D721Med (cell line): Measurements from ENCODE around the gene LZIC.

ENCODE experiments used
- DNase-seq: peaks from one replicate; pipeline ENCODE4 v3.0.0; 2011; ENCODE audit warnings: low spot score; ENCODE audit not compliant: insufficient read length
- FAIRE-seq: peaks from 2 replicates; lab custom pipeline; 2011; peaks lifted over from hg19 to GRCh38; lab: Jason Lieb, UNC
- CTCF ChIP-seq: IDR thresholded peaks from 2 replicates; pipeline ENCODE4 v1.5.1; 2012; ENCODE audit warnings: mild to moderate bottlenecking, control low read depth; ENCODE audit not compliant: insufficient read depth; ENCODE audit errors: missing control alignments

The LZIC gene

DNA sequence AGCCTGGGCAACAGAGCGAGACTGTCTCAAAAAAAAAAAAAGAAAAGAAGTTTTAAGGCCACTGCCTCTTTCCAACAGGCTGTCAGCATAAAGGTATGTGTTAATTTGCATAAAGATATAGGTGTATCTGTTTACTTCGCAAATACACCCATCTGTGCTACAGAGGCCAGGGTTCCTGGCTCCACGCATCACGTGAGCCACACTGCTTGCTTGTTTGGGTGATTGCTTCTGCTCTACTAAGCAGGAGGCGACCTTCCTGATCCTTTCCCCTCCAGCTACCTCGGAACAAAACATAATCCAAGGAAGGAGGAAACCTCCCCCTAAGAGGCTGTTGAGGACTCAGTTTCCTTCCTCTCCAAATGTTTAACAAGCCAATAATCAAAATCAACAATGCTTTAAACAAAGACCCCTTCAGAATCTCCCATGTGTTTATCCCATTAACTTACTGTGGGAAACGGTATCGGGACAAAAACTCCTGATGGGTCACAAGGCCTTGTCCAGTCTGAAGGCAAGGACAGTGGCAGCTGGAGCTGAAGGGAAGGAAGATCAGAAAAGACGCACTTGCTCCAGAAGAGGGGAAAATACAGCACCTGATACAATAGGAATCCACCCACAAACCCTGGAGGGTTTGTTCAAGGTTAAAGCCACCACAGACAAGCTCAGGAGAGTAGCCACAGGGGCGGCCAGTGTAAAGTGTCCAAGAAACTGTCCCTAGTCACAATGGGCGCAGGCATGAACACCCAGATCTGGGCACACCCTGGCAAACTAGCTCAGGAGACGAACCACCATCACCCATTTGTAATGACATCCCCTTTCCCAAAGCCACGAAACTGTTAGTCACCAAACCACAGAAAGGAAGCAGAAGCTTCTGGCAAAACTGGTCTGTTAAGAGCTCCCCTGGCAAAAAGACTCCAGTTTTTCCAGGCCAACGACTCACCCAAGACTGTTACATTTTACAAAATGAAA is 50.3 kb downstream of the LZIC start:
- no peak for DNase-seq
- no peak for FAIRE-seq
- TF ChIP-seq CTCF, result no peak

GRCh38 chr1:9891207-9891606 is 52.0 kb downstream of the LZIC start:
- FAIRE-seq, result no peak
- no peak for DNase-seq
- no peak for TF ChIP-seq CTCF

DNA sequence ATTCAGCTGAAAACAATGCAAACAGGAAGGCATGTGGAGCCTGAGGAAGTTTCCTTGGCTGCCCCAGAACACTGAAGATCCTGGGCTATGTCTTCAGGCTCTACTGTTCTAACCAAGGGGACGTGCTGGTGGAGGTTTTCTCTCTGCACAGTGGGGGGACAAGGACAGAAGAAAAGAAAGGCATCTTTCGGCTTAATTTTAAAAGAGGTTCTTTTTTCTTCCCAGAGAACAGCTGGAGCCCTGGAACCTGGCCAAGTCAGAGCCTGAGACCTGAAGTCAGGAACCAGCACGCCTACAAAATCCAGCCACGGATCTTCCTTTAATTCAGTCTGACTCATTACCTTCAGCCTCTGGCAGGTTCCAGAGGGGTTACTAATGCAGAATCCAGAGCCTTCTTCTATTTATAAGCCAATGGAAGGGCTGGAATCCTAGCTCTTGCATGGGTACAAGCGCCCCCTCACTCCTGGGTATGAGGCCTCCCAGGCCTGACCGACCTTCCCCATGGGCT is 52.9 kb downstream of the LZIC start:
- TF ChIP-seq CTCF, result no peak
- FAIRE-seq (no peak), DNase-seq (no peak)

GRCh38 chr1:9889411-9889810 is 53.8 kb downstream of the LZIC start:
- no peak for FAIRE-seq

DNA sequence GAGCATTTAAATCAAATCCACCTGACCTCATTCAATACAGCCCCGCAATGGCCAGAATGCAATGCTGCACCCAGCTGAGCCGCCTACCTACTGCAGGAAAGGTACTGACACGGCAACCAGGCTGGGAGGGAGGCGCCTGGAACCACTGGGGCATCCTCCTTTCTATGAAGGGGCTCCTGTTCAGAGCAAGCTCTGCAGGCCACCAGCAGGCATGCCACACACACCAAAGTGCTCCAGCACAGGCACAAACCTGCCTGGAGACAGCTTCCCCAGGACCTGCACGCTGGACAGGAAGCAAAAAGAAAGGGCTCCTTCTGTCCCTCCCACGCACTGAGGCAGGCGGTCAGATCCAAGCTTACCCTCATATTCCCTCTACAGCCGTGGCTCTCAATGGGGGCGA is 54.3 kb downstream of the LZIC start:
- DNase-seq (no peak), FAIRE-seq (no peak)
- no peak for TF ChIP-seq CTCF

More at GRCh38 chr1:9889411-9889810, 53.8 kb downstream of the LZIC start:
- no peak for TF ChIP-seq CTCF
- no peak for DNase-seq

- no peak for TF ChIP-seq CTCF
- FAIRE-seq (no peak), DNase-seq (no peak)
Observed at GRCh38 chr1:9887070-9887469, 56.1 kb downstream of the LZIC start.

- no peak for TF ChIP-seq CTCF
- DNase-seq, result no peak
- no peak for FAIRE-seq
Observed at GRCh38 chr1:9886092-9886742, 57.0 kb downstream of the LZIC start.
